ENCODE measurements around the gene MYL10.

- no peak for TF ChIP-seq FOS (IDR thresholded peaks at IDR 0.05; ENCODE audit: borderline replicate concordance, insufficient read depth, low read length)
- no peak for TF ChIP-seq POLR2AphosphoS5 (IDR thresholded peaks at IDR 0.05; ENCODE audit: insufficient read depth, low read depth, low read length)
- TF ChIP-seq, protein P1, sequence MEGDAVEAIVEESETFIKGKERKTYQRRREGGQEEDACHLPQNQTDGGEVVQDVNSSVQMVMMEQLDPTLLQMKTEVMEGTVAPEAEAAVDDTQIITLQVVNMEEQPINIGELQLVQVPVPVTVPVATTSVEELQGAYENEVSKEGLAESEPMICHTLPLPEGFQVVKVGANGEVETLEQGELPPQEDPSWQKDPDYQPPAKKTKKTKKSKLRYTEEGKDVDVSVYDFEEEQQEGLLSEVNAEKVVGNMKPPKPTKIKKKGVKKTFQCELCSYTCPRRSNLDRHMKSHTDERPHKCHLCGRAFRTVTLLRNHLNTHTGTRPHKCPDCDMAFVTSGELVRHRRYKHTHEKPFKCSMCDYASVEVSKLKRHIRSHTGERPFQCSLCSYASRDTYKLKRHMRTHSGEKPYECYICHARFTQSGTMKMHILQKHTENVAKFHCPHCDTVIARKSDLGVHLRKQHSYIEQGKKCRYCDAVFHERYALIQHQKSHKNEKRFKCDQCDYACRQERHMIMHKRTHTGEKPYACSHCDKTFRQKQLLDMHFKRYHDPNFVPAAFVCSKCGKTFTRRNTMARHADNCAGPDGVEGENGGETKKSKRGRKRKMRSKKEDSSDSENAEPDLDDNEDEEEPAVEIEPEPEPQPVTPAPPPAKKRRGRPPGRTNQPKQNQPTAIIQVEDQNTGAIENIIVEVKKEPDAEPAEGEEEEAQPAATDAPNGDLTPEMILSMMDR (IDR thresholded peaks at IDR 0.05; ENCODE audit: extremely low read depth in 1 of 2, insufficient read depth in 1 of 2, low read depth in 1 of 2, low read length in 2 of 2) = no peak
- no peak for TF ChIP-seq POLR2A (IDR thresholded peaks at IDR 0.05; ENCODE audit: low read depth, low read length)
- TF ChIP-seq MYC (IDR thresholded peaks at IDR 0.05; ENCODE audit: low read depth, low read length) = no peak
- no peak for TF ChIP-seq EZH2 (IDR thresholded peaks at IDR 0.05; ENCODE audit: borderline replicate concordance, low read depth, low read length, severe bottlenecking)
Observed at GRCh38 chr7:101598986-101599771, 29.9 kb downstream of the MYL10 start.

Measured in endothelial cell of umbilical vein (primary cell).